HG03558 (cell line): ENCODE results near the gene PPP1R14C.
"Not testable (repeated sequence)": the region's sequence is repeated elsewhere in the genome, so short reads cannot be mapped to it uniquely, and the experiment has no call there.

ENCODE experiments used
- ATAC-seq: cut with Tn5 transposase; IDR thresholded peaks from one replicate; pipeline ENCODE4 v1.9.1; 2021; ENCODE audit warnings: moderate number of reproducible peaks; ENCODE audit not compliant: unreplicated experiment; ENCODE audit errors: extremely low read depth

The PPP1R14C gene

GRCh38 chr6:150134280-150134920 lies 8.4 kb upstream of the PPP1R14C start:
- no peak for ATAC-seq

DNA sequence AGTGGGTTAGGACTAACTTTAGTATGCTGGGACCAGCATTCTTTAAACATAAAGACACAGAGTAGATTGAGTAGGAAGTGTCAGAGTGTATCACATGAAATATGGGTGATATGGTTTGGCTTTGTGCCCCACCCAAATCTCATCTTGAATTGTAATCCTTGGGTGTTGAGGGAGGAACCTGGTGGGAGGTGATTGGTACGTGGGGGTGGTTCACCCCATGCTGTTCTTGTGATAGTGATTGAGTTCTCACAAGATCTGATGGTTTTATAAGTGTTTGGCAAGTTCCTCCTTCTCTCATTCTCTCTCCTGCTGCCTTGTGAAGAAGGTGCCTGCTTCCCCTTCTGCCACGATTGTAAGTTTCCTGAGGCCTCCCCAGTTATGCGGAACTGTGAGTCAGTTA lies 5.1 kb upstream of the PPP1R14C start:
- ATAC-seq = not testable (repeated sequence)

DNA sequence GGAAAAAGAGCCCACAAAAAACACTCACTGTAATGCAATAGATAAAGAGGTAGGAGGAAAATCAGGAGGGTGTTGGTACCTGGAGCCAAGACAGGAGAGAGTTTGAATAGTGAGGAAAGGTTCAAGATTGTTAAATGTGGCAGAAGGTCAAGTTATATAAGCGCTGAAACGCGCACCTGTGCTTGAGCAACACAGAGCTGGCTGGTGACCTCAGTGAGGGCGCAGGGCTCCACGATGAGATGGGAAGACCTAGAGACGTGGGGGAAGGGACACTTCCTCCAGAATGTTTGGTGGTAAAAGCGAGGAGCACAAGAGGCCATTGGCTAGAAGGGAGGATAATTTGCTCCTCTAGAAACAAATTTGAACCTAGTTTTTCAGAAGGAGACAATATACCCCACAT lies 4.2 kb upstream of the PPP1R14C start:
- no peak for ATAC-seq

DNA sequence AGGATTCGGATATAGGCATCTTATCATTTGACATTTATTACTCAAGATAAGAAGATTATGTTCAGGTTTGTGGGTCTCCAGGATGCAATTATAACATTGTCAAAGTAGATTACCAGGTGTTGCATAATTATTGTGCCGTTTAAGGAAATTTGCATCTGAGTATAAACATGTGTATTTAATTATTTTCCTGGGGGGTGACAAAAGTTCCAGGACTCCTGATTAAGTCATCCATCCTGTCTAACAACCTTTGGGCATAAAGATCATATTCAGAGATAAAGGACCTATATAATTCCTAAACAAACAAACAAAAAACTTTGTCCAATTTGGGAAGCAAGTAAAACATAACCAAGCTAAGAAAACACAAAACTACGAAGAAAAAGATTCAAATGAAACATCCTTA lies 3.3 kb upstream of the PPP1R14C start:
- no peak for ATAC-seq

GRCh38 chr6:150140236-150140969 lies 2.4 kb upstream of the PPP1R14C start:
- no peak for ATAC-seq

DNA sequence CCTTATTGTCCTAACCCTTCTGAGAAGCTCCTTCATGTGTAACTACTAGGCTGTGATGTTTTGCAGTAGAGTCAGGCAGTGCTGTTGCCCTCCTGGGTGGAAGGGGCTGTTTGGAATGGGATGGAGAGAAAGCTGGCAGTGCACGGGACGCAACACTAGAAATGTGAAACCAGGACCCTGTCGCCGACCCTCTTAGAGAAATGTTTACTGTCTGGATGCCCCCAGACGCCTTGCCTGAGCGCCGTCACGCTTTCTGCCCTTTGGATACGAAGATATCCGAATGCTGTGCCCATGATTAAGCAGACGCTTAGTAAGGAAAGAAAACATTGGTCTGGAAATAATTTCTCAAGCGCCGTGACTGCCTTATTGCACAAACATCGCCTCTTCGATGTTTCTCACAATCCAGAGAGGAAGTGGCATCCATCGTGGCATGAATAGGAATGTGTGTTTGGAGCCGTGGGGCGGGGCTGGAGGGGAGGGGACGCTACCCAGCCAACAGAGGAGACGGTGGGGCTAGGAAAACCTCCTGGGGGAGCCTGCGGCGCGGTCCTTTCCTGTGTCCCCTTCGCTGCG lies 661 bp upstream of the PPP1R14C start:
- ATAC-seq = no peak

DNA sequence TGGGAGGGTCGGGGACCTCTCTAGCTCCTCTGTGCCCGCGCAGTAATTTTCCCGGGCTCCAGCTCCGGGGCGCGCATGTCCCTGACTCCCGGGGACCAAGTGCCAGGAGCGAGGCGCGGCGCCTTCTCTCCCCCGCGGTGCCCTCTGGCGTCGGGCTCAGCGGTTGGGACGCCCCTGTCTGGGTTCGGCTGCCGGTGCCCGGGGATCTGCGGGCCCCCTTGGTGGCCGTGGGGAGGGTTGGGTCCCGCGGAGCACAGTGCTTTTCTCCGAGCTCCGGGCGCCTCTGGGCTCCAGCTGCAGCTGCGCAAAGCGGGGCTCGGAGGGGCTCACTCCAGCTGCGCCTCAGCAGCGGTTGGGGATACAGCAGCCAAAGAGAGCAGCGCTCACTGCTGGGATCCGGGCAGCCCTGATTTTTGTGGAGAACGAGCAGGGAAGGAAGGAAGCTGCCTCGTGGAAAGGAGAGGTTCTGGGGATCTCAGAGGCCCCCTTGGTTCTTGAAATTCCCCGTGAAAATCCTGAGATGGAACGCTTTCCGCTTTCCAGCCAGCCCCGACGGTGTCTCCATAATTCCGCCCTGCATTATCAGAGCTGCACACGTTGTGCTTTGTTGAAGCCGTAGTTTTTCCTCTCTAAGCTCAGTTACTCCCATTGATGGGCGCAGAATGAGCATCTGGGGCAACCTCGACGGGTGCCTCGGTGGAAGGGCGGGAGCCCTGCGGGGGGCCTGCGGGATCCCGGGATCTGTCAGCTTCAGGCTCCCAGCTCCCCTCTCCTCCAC lies 861 bp downstream of the PPP1R14C start:
- no peak for ATAC-seq

GRCh38 chr6:150144294-150144868 lies 1.5 kb downstream of the PPP1R14C start:
- ATAC-seq = no peak

GRCh38 chr6:150145427-150145826 lies 2.6 kb downstream of the PPP1R14C start:
- no peak for ATAC-seq

DNA sequence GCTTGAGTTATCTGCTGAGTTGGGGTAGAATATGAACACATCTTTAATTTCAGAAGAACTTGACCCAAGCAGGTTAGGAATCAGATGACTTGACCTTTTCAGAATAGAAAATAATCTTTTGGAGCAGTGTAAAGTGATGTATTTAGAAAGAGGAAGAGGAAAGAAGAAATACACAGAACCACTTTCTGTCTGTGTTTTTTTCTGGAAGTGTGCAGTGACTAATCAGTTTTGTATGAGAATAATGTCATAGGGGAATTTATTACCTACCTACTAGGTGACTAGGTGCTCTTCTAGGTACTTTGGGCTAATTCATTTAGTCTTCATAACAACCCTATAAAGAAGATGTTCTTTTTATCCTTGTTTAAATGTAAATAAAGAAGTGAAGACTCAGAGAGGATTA lies 3.0 kb downstream of the PPP1R14C start:
- no peak for ATAC-seq

GRCh38 chr6:150146436-150146835 lies 3.6 kb downstream of the PPP1R14C start:
- no peak for ATAC-seq

- no peak for ATAC-seq
Measured at GRCh38 chr6:150149146-150149545, 6.3 kb downstream of the PPP1R14C start.

DNA sequence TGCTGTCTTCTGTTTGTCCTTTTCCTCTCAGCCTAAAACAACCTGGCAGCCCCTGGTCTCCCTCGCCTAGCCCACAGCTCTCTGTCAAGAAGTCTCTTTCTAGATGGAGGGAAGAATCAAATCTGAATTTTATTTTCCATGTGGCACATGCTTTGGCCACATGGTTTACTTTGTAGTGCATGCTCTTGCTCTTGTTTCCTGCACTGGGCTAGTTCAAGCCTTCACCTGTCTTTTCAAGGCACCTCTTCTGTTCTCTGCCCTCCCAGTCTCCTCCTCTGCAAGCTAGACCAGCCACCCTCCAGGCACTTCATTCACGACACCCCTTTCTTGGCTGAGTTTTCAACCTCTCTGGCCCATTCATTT lies 7.6 kb downstream of the PPP1R14C start:
- no peak for ATAC-seq

GRCh38 chr6:150150821-150151646 lies 8.2 kb downstream of the PPP1R14C start:
- ATAC-seq = no peak

DNA sequence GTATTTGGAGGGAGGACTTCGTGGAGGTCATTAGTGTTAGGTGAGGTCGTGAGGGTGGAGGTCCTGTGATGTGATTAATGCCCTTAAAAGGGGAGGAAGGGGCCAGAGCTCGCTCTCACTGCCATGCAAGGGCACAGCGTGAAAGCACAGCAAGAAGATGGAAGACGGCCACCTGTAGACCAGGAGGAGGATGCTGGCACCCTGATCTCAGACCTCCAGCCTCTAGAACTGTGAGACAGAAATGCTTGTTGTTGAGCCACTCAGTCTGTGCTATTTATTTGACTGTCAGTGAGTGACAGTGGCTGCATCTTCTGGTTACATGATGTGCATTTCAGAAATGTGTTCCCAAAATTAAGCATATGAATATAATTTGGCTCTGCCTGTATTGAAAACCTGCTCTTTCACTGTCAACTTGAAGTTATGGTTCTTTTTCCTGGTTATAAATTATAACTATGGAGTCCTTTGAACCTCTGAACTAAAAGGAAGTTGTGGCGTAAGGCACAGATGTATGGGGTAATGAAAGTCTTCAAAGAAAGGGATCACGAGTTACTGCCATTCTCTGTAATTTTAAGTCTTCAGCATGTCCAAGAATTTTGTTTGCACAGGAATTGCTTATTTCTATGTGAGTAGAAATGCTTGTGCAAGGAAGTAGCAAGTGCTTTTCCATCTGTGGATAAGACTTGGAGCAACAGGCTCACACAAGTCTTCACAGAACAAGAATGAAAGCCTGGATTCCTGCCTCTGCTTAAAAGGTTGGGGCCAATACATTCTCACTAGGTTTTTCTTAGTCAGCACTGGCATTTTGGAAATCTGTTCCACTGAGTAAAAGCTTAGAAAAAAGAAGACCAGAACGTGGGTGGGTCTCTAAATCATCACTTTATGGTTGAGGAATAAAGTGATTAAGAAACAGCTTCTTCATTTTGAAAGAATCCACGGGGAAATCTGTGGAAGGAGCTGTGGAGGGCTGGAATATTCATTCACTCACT lies 10.3 kb downstream of the PPP1R14C start:
- ATAC-seq = no peak

DNA sequence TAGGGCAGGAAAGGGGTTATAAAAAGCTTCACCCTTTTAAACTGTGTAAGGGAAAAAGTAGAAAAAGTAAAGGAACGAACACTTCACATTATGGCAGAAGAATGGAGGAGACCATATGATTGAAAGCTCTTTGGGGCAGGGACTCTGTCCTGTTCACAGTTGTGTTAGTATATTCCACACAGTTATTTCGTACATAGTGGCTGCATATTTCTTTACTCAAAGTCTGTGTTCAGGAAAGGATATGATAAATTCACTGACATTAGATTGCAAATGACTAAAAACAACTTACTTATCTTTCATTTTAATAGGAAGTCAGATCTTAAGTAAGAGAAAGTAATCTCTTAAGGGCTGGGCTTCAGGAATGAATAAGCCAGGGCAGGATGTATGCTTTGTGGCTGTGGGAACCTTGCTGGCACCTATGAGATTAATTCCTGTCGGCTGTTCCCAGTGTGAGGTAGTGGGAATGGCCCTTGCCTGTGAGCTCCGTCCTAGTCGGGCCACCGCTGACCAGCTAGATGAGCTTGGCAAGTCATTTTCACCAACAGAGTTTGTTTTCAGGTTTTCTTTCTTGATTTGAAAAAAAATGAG lies 11.2 kb downstream of the PPP1R14C start:
- no peak for ATAC-seq

DNA sequence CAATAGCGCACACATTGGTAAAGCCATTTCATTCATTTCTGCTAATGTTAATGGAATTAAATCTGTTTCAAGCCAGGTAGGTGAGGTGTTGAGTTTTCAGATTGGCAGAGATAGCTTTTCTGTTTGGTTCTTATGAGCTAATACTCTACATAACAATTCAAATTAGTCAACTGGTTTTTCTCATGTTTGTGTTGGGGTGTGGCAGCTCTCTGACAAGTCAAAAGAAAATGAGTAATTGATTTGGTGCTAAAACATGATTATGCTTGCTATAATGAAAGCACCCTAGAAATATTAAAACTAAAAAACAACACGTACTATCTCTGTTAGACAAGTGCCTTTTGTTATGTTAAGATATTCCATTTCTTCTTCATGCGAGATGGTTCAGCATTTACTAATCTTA lies 13.6 kb downstream of the PPP1R14C start:
- no peak for ATAC-seq

DNA sequence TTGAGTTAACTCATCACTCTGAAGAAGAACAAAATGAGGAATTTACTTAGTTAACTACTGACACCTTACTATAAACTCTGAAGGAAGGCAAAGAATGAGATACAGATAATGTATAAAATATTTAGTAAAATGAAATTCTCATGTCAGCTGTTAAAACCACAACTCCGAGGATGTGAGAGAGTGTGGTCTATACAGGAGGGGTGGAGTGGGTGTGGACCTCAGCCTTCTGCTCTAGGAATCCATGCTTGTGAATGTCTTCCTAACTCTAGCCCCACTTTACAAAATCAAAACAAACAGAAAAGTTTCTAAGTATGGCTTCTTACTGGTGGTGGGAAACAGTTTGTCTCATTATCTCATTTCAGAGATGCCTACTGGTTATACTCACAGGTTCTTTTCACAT lies 14.2 kb downstream of the PPP1R14C start:
- no peak for ATAC-seq
